Retinal pigment epithelial cell (primary cell): ENCODE results near the gene DNAJC10.
"Not testable (repeated sequence)": the region's sequence is repeated elsewhere in the genome, so short reads cannot be mapped to it uniquely, and the experiment has no call there.

Source experiments
- DNase-seq: peaks from one replicate; pipeline ENCODE4 v3.0.0-alpha.2; 2010; ENCODE audit warnings: low read depth
- H3K4me3 ChIP-seq: 2 replicates; pipeline ENCODE4 v1.5.1; 2011; ENCODE audit warnings: mild to moderate bottlenecking, low read length, control low read depth, moderate library complexity
- CTCF ChIP-seq: conservative IDR thresholded peaks from 2 replicates; pipeline ENCODE4 v1.5.1; 2011; ENCODE audit warnings: low read depth, low read length, control low read depth, inconsistent platforms

DNAJC10 gene

DNA sequence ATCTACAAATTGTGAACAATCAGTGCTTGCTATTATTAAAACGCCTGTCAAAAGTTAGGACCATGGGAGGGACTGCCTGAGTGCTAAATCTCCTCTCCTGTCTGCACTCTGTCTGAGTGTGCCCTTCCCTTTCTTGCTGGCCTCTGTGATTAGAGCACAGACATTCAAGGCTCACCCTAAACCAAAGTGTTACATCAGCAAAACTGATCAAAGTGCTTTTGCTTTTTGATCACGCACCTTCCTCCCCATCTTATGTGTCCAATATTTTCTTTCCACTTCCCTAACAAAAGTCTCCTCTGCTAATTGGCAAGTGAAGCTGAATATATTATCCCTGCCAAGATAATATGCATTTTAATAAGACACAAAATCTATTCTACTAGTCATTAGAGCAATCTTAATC lies 30.5 kb upstream of the DNAJC10 start:
- H3K4me3 ChIP-seq = no peak overlapping the region
- no peak for DNase-seq
- TF ChIP-seq CTCF = no peak

DNA sequence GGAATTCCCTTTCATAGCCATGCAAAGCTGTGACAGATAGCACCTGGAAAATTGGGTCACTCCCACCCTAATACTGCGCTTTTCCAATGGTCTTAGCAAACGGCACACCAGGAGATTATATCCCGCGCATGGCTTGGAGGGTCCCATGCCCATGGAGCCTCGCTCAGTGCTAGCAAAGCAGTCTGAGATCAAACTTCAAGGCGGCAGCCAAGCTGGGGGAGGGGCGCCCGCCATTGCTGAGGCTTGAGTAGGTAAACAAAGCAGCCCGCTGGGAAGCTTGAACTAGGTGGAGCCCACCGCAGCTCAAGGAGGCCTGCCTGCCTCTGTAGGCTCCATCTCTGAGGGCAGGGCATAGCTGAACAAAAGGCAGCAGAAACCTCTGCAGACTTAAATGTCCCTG lies 29.3 kb upstream of the DNAJC10 start:
- H3K4me3 ChIP-seq, DNase-seq: not testable (repeated sequence)

GRCh38 chr2:182694189-182694588 lies 21.9 kb upstream of the DNAJC10 start:
- H3K4me3 ChIP-seq = no peak overlapping the region
- no peak for DNase-seq
- no peak for TF ChIP-seq CTCF

GRCh38 chr2:182695776-182696175 lies 20.3 kb upstream of the DNAJC10 start:
- no peak for DNase-seq
- TF ChIP-seq CTCF = no peak
- no peak overlapping the region for H3K4me3 ChIP-seq

GRCh38 chr2:182698671-182699070 lies 17.4 kb upstream of the DNAJC10 start:
- no peak for TF ChIP-seq CTCF
- H3K4me3 ChIP-seq = no peak overlapping the region
- DNase-seq = no peak

DNA sequence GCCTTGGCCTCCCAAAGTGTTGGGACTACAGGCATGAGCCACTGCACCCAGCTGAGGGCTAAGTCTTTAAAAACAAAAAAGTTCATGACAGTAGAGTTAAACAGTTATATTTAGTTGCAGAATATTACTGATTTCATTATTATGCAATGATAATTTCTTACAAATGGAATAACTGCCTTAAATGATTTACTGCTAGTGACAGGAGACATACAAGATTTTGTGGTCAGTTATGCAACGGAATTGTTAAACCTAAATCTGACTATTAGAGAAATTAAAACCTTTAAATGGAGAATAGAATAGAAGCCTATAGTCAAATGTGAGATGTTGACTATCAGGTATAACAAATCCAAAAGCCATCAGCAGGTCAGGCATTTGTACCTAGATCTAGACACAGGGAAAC lies 10.3 kb upstream of the DNAJC10 start:
- TF ChIP-seq CTCF = no peak

GRCh38 chr2:182706751-182707150 lies 9.3 kb upstream of the DNAJC10 start:
- no peak for DNase-seq
- no peak for TF ChIP-seq CTCF
- H3K4me3 ChIP-seq = no peak overlapping the region

More for the DNA sequence above, 10.3 kb upstream of the DNAJC10 start:
- DNase-seq = no peak
- H3K4me3 ChIP-seq = no peak overlapping the region

GRCh38 chr2:182713601-182714000 lies 2.5 kb upstream of the DNAJC10 start:
- DNase-seq = no peak
- no peak for TF ChIP-seq CTCF
- H3K4me3 ChIP-seq = no peak overlapping the region
